PC-9 (cell line): Measurements from ENCODE around the gene FOXO3. TPM values are rescaled to one million over a fixed set of nuclear protein-coding genes. Genes with fewer than 3 reads are reported as not detected.

Experiments used
- BruUV-seq: library from RNA; stranded (reverse); fragments of 400-500 nt; replicated peaks from 2 replicates; lab custom pipeline; 2021; lab: Mats Ljungman, UMichigan
- CTCF ChIA-PET: fragments of 300-600 bp; sonication (Branson Sonifier 250); formaldehyde crosslinking; loops from one replicate; lab custom pipeline; 2022; ENCODE audit warnings: antibody characterized with exemption; lab: Charles Lee
- POLR2A ChIA-PET: fragments of 300-600 bp; sonication (Branson Sonifier 250); formaldehyde crosslinking; loops from one replicate; lab custom pipeline; 2022; ENCODE audit warnings: antibody characterized with exemption; ENCODE audit not compliant: unreplicated experiment; lab: Charles Lee
- DNase-seq, 2 experiments: peaks; one replicate each; pipeline versions ENCODE4 v3.0.0 to v3.0.0-alpha.2; 2015 to 2022; ENCODE audit warnings: mixed read lengths in 1 of 2
- H2AFZ ChIP-seq: fragments of 200-600 bp; sonication (generic); 2 replicates; pipeline ENCODE4 v1.8.1; 2017; ENCODE audit warnings: antibody characterized with exemption
- H3F3A ChIP-seq: fragments of 200-600 bp; sonication (generic); 2 replicates; pipeline ENCODE4 v1.8.1; 2017; ENCODE audit warnings: antibody characterized with exemption, mild to moderate bottlenecking, low read depth; ENCODE audit not compliant: insufficient read depth
- H3K27ac ChIP-seq: fragments of 200-600 bp; sonication (generic); 2 replicates; pipeline ENCODE4 v1.6.1; 2016; ENCODE audit warnings: mixed run types
- H3K27me3 ChIP-seq: fragments of 200-600 bp; sonication (generic); 2 replicates; pipeline ENCODE4 v1.6.1; 2016; ENCODE audit warnings: low read depth, mixed run types; ENCODE audit not compliant: insufficient read depth
- H3K36me3 ChIP-seq: fragments of 200-600 bp; sonication (generic); 2 replicates; pipeline ENCODE4 v1.6.1; 2016; ENCODE audit warnings: low read depth, mixed run types
- H3K4me1 ChIP-seq: fragments of 200-600 bp; sonication (generic); replicated peaks from 2 replicates; pipeline ENCODE4 v1.6.1; 2016; ENCODE audit warnings: mixed run types; ENCODE audit not compliant: insufficient read depth
- H3K4me2 ChIP-seq: fragments of 200-600 bp; sonication (generic); 2 replicates; pipeline ENCODE4 v1.6.1; 2017; ENCODE audit warnings: mixed run types
- H3K4me3 ChIP-seq: fragments of 200-600 bp; sonication (generic); 2 replicates; pipeline ENCODE4 v1.6.1; 2016; ENCODE audit warnings: mixed run types
- H3K79me2 ChIP-seq: fragments of 200-600 bp; sonication (generic); 2 replicates; pipeline ENCODE4 v1.6.1; 2017; ENCODE audit warnings: low read depth, mixed run types
- H3K9me2 ChIP-seq: fragments of 200-600 bp; sonication (generic); 2 replicates; pipeline ENCODE4 v1.8.1; 2017; ENCODE audit warnings: mild to moderate bottlenecking; ENCODE audit not compliant: insufficient read depth
- H3K9me3 ChIP-seq: fragments of 200-600 bp; sonication (generic); 2 replicates; pipeline ENCODE4 v1.8.1; 2016; ENCODE audit warnings: low read depth; ENCODE audit not compliant: insufficient read depth
- H4K20me1 ChIP-seq: fragments of 200-600 bp; sonication (generic); 2 replicates; pipeline ENCODE4 v1.8.1; 2017; ENCODE audit not compliant: insufficient read depth
- EZH2 ChIP-seq: fragments of 200-600 bp; sonication (generic); IDR thresholded peaks from 2 replicates; pipeline ENCODE4 v1.8.0; 2017; ENCODE audit warnings: antibody characterized with exemption, low read depth
- intact Hi-C: fragments of 100-400 bp; cut with micrococcal nuclease; formaldehyde crosslinking; loops from one replicate; pipeline ENCODE4 v1.10.0; 2022; ENCODE audit not compliant: unreplicated experiment
- total RNA-seq: library from RNA; stranded (reverse); gene quantifications from 2 replicates; pipeline ENCODE4 v1.2.3, GENCODE V29; 2021
- TF ChIP-seq, protein P1 (sequence below): fragments of 200-600 bp; sonication (generic); conservative IDR thresholded peaks from 2 replicates; pipeline ENCODE4 v1.6.1; 2017; ENCODE audit warnings: mixed run types, antibody characterized with exemption, mild to moderate bottlenecking, moderate library complexity

The FOXO3 gene
- total RNA-seq, 1 experiment from 2014 or later = 59.4 TPM

DNA sequence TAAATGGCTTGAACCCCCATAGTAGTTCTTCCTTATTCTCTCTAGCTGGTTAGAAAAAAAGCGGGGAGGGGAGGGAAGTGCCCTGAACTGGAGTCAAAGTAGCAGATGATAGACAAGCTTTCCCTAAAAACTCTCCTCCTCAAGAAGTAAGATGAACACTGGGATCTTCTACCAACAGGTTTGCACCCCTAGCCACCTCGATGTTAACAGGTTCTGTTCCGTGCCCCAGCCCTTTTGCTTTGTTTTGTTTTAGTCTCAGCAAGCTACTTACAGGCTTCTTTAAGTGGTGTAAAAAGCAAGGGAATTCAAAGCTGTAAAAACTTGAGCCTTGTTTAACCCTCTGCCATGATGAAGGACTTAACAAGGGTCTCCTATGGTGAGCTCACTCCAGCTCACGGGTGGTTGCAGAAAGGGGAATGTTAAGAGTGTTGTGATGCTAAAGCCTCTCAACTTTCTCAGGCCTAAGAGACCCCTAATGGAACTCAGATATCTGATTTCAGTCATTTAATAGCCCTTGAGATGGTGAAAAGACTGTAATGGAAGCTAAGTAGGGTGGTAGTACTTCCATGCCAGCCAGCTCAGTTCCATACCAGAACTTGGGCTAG is 106.0 kb downstream of the FOXO3 start:
- Histone ChIP-seq H3K9me3 (no peaks in the 10 kb centered on the region), H4K20me1 (peaks cover 57% of the 10 kb centered on the region; the same call in 1 of the 2 replicates), H3K4me1 (peaks cover 27% of the 10 kb centered on the region), H3K27ac (peak overlapping the region; percentile 26), H3F3A (peaks cover 45% of the 10 kb centered on the region), H3K9me2 (no peaks in the 10 kb centered on the region), H3K4me2 (no peak overlapping the region), H3K79me2 (peaks cover 94% of the 10 kb centered on the region), H3K27me3 (no peaks in the 10 kb centered on the region), H3K36me3 (peaks cover 28% of the 10 kb centered on the region), H3K4me3 (no peak overlapping the region), H2AFZ (no peak overlapping the region)
- DNase-seq = no peak
- TF ChIP-seq, protein P1, sequence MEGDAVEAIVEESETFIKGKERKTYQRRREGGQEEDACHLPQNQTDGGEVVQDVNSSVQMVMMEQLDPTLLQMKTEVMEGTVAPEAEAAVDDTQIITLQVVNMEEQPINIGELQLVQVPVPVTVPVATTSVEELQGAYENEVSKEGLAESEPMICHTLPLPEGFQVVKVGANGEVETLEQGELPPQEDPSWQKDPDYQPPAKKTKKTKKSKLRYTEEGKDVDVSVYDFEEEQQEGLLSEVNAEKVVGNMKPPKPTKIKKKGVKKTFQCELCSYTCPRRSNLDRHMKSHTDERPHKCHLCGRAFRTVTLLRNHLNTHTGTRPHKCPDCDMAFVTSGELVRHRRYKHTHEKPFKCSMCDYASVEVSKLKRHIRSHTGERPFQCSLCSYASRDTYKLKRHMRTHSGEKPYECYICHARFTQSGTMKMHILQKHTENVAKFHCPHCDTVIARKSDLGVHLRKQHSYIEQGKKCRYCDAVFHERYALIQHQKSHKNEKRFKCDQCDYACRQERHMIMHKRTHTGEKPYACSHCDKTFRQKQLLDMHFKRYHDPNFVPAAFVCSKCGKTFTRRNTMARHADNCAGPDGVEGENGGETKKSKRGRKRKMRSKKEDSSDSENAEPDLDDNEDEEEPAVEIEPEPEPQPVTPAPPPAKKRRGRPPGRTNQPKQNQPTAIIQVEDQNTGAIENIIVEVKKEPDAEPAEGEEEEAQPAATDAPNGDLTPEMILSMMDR = no peak
- TF ChIP-seq EZH2 = no peak
- no TSS peak for BruUV-seq
- ChIA-PET CTCF (no interaction called here), POLR2A (interaction anchor here (0.6 kb wide), 1 partner anchor 9 kb away, joined by 3 read pairs; no protein-coding TSS in a partner anchor)
- intact Hi-C loops = no loop called here

DNA sequence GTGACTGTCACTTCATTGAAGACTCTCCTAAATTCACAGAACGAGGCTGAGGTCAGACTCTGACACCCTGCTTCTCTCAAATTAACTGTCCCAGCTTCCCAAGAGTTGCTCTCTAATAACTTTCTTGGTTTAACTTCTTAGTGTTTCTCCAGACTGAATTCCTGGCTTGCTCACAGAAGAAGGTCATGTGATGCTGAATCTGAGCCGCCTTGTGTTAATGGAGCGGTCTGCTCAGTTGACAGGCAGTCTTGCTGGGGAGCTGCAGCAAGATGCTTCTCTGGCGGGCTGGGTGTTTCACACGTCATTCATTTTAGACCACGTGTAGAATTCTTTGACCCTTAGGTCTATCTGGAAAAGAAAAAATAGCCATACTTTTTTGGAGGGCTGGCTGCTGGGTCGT is 107.3 kb downstream of the FOXO3 start:
- intact Hi-C loops = no loop called here
- H3K9me2 ChIP-seq = no peaks in the 10 kb centered on the region
- no peaks in the 10 kb centered on the region for H3K9me3 ChIP-seq
- no peak for DNase-seq
- H3K4me1 ChIP-seq = peaks cover 38% of the 10 kb centered on the region
- peaks cover 52% of the 10 kb centered on the region for H4K20me1 ChIP-seq
- H3K36me3 ChIP-seq = peaks cover 22% of the 10 kb centered on the region
- no peaks in the 10 kb centered on the region for H3K27me3 ChIP-seq
- H2AFZ ChIP-seq = no peak overlapping the region
- ChIA-PET CTCF (no interaction called here), POLR2A (no interaction called here)
- peaks cover 47% of the 10 kb centered on the region for H3F3A ChIP-seq
- peaks cover 94% of the 10 kb centered on the region for H3K79me2 ChIP-seq
- H3K4me3 ChIP-seq = no peak overlapping the region
- H3K27ac ChIP-seq = no peak overlapping the region; the same call in 1 of the 2 replicates
- no peak overlapping the region for H3K4me2 ChIP-seq
- TF ChIP-seq EZH2 = no peak
- TF ChIP-seq, protein P1 = no peak
- no TSS peak for BruUV-seq

DNA sequence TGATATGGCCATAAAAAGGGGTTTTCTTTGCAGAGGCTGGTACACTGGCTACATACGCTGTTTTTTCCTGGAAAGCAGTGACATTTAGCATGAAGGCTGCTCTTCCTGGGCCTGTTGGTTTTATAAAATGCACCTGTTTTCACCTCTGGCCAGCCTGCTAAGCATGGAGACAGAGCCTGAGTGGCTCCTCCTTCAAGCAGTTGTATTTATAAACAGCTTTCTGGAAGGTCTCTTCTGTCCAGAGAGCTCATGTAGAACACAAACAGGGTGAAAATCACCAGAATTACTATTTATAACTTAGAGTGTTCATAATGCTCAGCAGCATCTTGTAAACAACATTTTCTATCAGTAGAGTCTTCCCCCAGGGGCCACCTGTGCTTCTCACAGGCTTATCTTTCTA is 109.0 kb downstream of the FOXO3 start:
- H3F3A ChIP-seq = peaks cover 57% of the 10 kb centered on the region
- intact Hi-C loops = no loop called here
- TF ChIP-seq, protein P1 = no peak
- TF ChIP-seq EZH2 = no peak
- H3K27me3 ChIP-seq = no peaks in the 10 kb centered on the region
- DNase-seq = no peak
- no TSS peak for BruUV-seq
- H4K20me1 ChIP-seq = peaks cover 55% of the 10 kb centered on the region
- H3K4me3 ChIP-seq = no peak overlapping the region
- H3K36me3 ChIP-seq = peaks cover 22% of the 10 kb centered on the region
- peaks cover 100% of the 10 kb centered on the region for H3K79me2 ChIP-seq
- no peaks in the 10 kb centered on the region for H3K9me3 ChIP-seq
- no peak overlapping the region for H2AFZ ChIP-seq
- no peak overlapping the region for H3K27ac ChIP-seq
- peaks cover 55% of the 10 kb centered on the region for H3K4me1 ChIP-seq
- POLR2A ChIA-PET = no interaction called here
- no peaks in the 10 kb centered on the region for H3K9me2 ChIP-seq
- CTCF ChIA-PET = no interaction called here
- no peak overlapping the region for H3K4me2 ChIP-seq
